Dendritic cell treated with granulocyte-macrophage colony-stimulating factor and Interleukin-4, amounts not matched to agents 40 ng/mL and 50 ng/mL, for 4 days (primary cell): ENCODE measurements around the gene NKRF.
"Not testable (repeated sequence)": the region's sequence is repeated elsewhere in the genome, so short reads cannot be mapped to it uniquely, and the experiment has no call there.

Source experiments
- H3K27ac Mint-ChIP-seq: one replicate; pipeline ENCODE4 v1.8.0; 2022; ENCODE audit warnings: mild to moderate bottlenecking, mixed read lengths
- H3K27me3 Mint-ChIP-seq: one replicate; pipeline ENCODE4 v1.8.0; 2022; ENCODE audit warnings: mild to moderate bottlenecking, mixed read lengths
- H3K36me3 Mint-ChIP-seq: one replicate; pipeline ENCODE4 v1.8.0; 2022; ENCODE audit warnings: low read depth, mixed read lengths
- H3K4me1 Mint-ChIP-seq: one replicate; pipeline ENCODE4 v1.8.0; 2022; ENCODE audit warnings: low read depth, mixed read lengths
- H3K4me3 Mint-ChIP-seq: one replicate; pipeline ENCODE4 v1.8.0; 2022; ENCODE audit warnings: mild to moderate bottlenecking, moderate library complexity, mixed read lengths
- H3K9me3 Mint-ChIP-seq: one replicate; pipeline ENCODE4 v1.8.0; 2022; ENCODE audit warnings: mixed read lengths
- intact Hi-C: fragments of 100-400 bp; cut with micrococcal nuclease; formaldehyde crosslinking; loops from one replicate; pipeline ENCODE4 v1.15.0; 2022

Gene NKRF

DNA sequence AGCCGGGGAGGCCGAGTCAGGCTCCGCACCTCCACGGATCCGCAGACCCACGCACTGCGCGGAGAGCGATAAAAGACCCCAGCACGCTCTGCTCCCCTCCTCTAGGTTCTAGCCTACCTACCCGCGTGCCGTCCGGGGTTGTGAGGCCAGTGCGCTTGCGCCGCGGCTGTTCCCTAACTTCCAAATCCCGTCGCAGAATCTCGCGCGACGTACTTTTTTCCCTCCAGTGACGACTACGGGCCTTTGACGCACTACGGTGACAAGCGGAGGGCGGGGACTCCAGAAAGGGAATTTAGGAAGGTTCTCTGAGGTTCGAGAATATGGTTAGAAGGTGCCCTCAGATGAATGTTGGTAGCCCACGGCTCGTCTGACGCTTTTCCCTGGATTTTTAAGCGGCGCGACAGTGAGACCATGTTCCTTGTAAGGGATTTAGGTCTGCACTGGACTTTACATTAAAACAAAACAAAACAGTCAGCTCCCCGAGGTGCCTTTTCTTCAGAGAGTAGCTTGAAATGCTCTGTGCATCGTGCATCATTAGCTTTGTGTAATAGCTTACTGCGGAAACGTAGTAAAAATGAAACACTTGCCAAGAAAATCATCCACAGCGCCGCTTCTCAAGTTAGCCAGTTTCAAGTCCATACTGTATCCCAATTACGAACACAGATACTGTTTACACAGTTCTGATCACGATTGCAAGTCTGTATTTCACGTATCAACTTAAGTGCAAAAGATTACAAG, at the start of gene NKRF:
Gene NKRF, minus strand, starts transcription at position 145 of the 738 bp plus-strand sequence.
- H3K9me3 Mint-ChIP-seq: no peaks in the 10 kb centered on the region
- peaks cover 4% of the 10 kb centered on the region for H3K36me3 Mint-ChIP-seq
- no peaks in the 10 kb centered on the region for H3K27me3 Mint-ChIP-seq
- H3K4me3 Mint-ChIP-seq: peak within 1 kb of the TSS; percentile 97
- intact Hi-C loops: loop anchor here (5.0 kb wide), 1 partner anchor 86 kb away; the partner anchor contains the start of gene SEPTIN6
- peaks cover 17% of the 10 kb centered on the region for H3K4me1 Mint-ChIP-seq
- peak within 1 kb of the TSS; percentile 86 for H3K27ac Mint-ChIP-seq

DNA sequence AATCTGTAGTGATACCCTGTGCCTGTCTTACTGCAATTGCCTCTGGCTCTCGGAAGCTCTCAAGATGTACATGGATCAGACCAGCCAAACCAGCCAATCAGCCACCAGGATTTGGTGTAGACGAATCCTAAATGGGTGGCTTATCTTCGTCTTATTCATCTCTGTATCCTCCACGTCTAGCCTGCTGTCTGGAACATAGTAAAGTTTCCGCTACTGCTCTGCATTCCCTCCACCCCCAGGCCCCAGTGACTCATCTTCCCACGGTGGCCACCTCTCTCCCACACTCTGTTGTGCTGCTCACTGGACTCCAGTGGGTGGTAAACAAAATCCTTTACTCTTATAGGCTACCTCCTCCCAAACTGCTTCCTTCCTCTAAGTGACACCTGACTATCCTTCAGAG, 48.9 kb upstream of the NKRF start:
- H3K36me3 Mint-ChIP-seq: peaks cover 77% of the 10 kb centered on the region
- no peaks in the 10 kb centered on the region for H3K9me3 Mint-ChIP-seq
- intact Hi-C loops: no loop called here
- no peak overlapping the region for H3K4me3 Mint-ChIP-seq
- H3K27me3 Mint-ChIP-seq: no peaks in the 10 kb centered on the region
- H3K27ac Mint-ChIP-seq: peak overlapping the region; percentile 28
- H3K4me1 Mint-ChIP-seq: peaks cover 13% of the 10 kb centered on the region

DNA sequence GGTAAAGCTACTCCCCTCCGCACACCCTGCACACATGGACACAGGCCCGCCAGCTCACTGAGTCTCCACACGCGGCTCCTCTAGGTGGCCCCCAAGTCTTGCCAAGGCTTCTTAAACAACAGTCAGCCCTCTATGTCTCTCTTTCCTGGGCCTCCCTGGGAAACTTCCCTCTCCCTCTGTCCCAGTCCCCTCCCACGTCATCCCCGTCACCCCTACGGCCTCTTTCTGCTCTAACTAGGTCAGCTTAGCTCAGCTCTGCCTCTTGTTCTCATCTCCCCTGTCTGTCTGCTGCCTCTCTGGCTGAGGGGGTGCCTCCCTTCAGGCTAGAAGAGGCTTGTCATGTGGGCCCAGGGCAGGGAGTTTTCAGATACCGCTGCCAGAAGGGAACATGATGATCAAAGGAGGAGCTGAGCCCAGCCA, 47.9 kb upstream of the NKRF start:
- Mint-ChIP-seq H3K9me3 (no peaks in the 10 kb centered on the region), H3K36me3 (peaks cover 74% of the 10 kb centered on the region), H3K4me1 (peaks cover 13% of the 10 kb centered on the region), H3K4me3 (no peak overlapping the region), H3K27ac (peak overlapping the region; percentile 38), H3K27me3 (no peaks in the 10 kb centered on the region)
- intact Hi-C loops: no loop called here

DNA sequence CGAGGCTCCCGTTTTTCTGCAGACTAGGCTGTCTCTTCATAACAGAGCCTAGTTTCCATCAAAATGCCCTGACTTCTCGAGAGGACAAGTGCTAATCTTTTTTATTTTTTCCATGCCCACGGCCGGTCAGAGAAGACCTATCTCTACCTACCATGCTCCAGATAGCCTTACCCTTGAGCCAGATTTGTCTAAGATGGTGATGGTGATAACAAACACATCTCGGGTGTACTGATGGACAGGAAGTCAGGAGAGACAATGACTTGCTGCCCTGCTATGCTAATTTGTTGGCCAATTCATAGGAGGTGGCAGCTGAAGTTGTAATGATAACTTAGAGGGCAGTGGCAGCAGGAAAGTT, 42.2 kb upstream of the NKRF start:
- Mint-ChIP-seq H3K27me3 (no peaks in the 10 kb centered on the region), H3K9me3 (no peaks in the 10 kb centered on the region), H3K4me1 (peaks cover 2% of the 10 kb centered on the region), H3K4me3 (no peak overlapping the region), H3K27ac (no peak overlapping the region), H3K36me3 (peaks cover 72% of the 10 kb centered on the region)
- intact Hi-C loops: no loop called here

DNA sequence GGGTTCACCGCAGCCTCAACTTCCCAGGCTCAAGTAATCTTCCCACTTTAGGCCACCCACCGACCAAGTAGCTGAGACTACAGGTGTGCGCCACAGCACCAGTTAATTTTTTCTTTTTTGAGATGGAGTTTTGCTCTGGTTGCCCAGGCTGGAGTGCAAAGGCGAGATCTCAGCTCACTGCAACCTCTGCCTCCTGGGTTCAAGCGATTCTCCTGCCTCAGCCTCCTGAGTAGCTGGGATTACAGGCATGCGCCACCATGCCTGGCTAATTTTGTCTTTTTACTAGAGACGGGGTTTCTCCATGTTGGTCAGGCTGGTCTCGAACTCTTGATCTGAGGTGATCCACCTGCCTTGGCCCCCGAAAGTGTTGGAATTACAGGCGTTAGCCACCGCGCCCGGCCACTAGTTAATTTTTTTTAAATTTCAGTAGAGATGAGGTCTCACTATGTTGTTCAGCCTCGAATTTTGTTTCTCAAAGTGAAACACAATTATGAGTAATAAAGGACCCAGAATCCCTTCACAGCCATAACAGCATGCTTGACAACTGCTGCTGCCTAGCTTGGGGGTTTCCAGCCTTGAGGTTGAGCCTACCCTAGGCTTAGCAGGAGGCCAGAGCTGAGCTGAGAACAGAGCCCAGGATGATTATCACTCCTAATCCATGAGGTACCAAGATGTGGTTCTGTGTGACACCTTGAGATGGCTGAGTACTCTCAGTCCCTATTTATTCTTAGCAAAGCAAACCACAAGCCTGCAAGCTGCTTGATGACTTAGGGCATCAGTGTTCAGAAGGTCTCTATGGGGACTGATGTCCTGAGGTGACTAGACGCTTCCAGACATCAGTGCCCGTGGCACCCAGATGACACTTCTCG, 41.6 kb upstream of the NKRF start:
- Mint-ChIP-seq H3K4me3 (no peak overlapping the region), H3K27me3 (no peaks in the 10 kb centered on the region), H3K9me3 (no peaks in the 10 kb centered on the region), H3K36me3 (peaks cover 72% of the 10 kb centered on the region), H3K27ac (no peak overlapping the region), H3K4me1 (peaks cover 8% of the 10 kb centered on the region)
- intact Hi-C loops: no loop called here

DNA sequence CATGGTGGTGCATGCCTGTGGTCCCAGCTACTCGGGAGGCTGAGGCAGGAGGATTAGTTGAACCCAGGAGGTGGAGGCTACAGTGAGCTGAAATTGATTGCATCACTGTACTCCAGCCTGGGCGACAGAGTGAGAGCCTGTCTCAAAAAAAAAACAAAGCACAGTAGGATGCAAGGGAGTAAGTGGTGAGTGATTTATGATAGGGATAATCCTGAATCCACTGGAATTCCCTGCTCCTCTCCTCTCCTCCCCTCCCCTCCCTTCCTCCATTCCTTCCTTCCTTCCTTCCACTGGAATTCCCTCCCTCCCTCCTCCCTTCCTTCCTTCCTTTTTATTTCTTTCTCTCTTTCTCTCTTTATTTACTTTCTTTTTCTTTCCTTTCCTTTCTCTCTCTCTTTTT, 40.9 kb upstream of the NKRF start:
- intact Hi-C loops: no loop called here
- Mint-ChIP-seq H3K36me3 (peaks cover 68% of the 10 kb centered on the region), H3K4me1 (peaks cover 12% of the 10 kb centered on the region), H3K27me3 (no peaks in the 10 kb centered on the region), H3K4me3 (no peak overlapping the region), H3K27ac (no peak overlapping the region), H3K9me3 (no peaks in the 10 kb centered on the region)

DNA sequence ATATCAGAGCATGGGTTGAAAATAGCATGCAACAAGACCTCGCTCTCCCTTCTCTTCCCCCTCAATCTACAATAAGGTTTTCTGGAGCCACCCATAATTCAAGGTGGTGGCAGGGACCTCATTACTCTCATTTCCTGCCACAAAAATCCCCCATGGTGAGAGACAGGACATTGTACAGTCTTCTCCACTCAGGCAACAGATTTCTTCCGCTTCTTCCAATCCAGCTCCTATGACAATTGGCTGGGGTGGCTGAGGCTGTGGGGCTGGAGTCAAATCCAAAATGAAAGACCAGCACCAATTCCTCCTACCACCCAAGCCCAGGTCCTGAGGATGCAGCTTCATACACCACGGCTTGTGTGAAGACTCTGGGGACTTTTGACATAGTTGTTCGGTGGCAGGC, 40.3 kb upstream of the NKRF start:
- Mint-ChIP-seq H3K27ac (no peak overlapping the region), H3K36me3 (peaks cover 65% of the 10 kb centered on the region), H3K4me1 (peaks cover 18% of the 10 kb centered on the region), H3K4me3 (no peak overlapping the region), H3K27me3 (no peaks in the 10 kb centered on the region), H3K9me3 (no peaks in the 10 kb centered on the region)
- intact Hi-C loops: no loop called here

DNA sequence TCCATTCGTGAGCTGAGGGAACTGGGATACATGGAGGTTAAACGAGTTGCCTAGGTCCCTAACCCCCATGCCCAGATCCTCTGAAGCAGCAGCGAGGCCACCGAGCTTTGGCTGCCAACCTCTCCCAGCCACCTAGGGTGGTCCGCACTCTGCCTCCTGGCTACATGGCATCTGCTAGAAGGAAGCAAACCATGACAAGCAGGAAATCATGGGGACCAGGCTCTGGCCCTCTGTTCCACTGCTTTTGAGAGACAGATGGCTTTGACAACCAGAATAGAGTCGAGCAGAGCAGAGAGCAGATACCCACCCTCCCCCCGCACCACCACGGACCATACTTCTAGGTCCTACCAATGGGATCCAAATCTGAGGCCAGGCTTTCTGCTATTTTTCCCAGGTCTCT, 37.5 kb upstream of the NKRF start:
- Mint-ChIP-seq H3K4me1 (peaks cover 41% of the 10 kb centered on the region), H3K9me3 (no peaks in the 10 kb centered on the region), H3K27me3 (no peaks in the 10 kb centered on the region), H3K4me3 (no peak overlapping the region), H3K27ac (no peak overlapping the region), H3K36me3 (peaks cover 65% of the 10 kb centered on the region)
- intact Hi-C loops: no loop called here

DNA sequence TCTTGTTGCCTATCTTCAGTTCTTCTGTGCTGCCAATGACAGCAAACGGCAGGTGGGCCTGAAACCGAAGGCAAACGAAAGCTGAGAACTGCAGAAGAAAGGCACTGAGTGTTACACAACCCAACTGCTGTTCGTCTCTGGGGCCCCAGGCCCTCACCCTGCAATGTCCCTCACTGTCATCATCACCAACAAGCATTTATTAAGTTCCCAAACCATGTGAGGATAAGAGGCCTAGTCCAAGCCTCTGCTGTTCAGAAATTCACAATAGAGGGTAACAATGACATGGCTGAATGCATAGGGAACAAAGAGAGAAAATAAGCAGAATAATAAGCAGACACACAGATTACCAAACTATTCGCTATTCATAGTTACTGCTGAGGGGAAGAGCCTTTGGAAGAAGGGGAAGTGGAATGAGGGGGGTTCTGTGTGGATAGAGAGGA, 34.5 kb upstream of the NKRF start:
- peaks cover 66% of the 10 kb centered on the region for H3K36me3 Mint-ChIP-seq
- no peak overlapping the region for H3K4me3 Mint-ChIP-seq
- peaks cover 58% of the 10 kb centered on the region for H3K4me1 Mint-ChIP-seq
- H3K27me3 Mint-ChIP-seq: no peaks in the 10 kb centered on the region
- H3K9me3 Mint-ChIP-seq: no peaks in the 10 kb centered on the region
- peak overlapping the region; percentile 80 for H3K27ac Mint-ChIP-seq
- intact Hi-C loops: no loop called here

DNA sequence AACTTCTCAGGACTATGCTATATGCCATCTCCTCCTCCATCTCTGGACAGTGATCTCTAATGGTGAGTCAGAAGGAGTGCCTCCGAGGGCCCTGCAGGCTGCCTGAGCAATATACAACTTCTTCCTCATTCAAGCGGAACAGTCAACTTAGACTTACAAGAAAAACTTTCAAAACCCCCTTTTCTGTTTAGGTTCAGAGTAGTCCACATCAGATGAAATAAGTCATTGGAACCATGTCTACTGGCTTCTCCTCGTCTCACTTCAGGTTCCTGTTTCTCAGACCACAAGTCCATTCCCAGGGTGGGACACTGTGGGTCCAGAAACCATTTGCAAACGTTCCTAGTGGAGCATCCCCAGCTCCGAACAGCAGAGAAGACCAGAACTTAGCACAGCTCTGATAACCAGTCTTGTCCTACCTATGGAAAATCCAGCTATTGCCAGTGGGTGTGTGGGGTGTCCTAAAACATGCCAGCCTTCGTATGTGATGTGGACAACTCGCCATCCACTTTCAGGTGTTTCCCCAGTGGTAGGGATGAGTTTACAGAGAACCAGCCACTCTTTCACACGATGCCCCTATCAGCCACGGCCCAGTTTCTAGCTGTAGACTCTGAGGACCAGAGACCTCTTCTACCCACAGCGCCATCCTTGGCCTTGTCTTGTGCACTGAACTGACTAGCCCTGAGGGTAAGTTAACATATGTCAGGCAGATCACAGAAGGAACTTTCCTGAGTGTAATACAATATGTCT, 32.7 kb upstream of the NKRF start:
- Mint-ChIP-seq H3K27me3 (no peaks in the 10 kb centered on the region), H3K36me3 (peaks cover 77% of the 10 kb centered on the region), H3K4me1 (peaks cover 68% of the 10 kb centered on the region), H3K9me3 (no peaks in the 10 kb centered on the region), H3K4me3 (no peak overlapping the region), H3K27ac (peak overlapping the region; percentile 59)
- intact Hi-C loops: no loop called here

DNA sequence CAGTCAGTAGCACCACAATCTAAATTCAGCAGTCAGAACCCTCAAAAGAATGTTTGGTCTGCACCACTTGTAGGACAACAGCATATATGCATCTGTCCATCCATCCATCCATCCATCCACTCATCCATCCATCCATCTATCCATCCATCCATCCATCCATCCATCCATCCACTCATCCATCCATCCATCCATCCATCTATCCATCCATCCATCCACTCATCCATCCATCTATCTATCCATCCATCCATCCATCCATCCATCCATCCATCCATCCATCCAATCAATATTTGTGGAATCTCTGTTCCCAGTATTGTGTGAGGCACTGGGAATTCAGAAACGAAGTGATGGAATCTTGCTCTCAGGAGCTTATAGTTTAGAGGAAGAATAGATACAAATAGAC, 31.2 kb upstream of the NKRF start:
- H3K36me3 Mint-ChIP-seq: peaks cover 78% of the 10 kb centered on the region
- H3K4me3 Mint-ChIP-seq, H3K9me3 Mint-ChIP-seq, H3K27me3 Mint-ChIP-seq, intact Hi-C loops: not testable (repeated sequence)
- H3K27ac Mint-ChIP-seq: peak overlapping the region; percentile 56
- H3K4me1 Mint-ChIP-seq: peaks cover 56% of the 10 kb centered on the region

DNA sequence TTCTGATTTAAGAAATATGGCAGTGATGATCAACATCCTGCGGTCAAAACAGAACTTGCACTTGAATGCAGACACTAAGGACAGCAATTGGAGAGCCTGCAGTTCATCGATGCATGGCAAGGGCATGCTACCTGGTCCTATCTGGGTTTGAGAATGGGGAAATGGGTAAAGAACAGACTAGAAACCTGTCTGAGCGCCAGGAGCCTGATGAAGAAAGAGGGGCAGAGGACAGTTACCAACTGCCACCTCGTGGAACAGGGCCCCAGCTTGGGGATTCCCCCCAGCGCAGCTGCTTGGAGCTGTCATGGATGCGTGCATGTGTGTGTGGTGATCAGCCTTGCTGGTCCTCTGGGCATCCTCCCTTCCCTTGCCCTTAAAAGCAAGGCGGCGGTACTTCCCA, 30.2 kb upstream of the NKRF start:
- Mint-ChIP-seq H3K4me1 (peaks cover 49% of the 10 kb centered on the region), H3K4me3 (no peak overlapping the region), H3K9me3 (no peaks in the 10 kb centered on the region), H3K27me3 (no peaks in the 10 kb centered on the region), H3K36me3 (peaks cover 85% of the 10 kb centered on the region), H3K27ac (no peak overlapping the region)
- intact Hi-C loops: no loop called here

DNA sequence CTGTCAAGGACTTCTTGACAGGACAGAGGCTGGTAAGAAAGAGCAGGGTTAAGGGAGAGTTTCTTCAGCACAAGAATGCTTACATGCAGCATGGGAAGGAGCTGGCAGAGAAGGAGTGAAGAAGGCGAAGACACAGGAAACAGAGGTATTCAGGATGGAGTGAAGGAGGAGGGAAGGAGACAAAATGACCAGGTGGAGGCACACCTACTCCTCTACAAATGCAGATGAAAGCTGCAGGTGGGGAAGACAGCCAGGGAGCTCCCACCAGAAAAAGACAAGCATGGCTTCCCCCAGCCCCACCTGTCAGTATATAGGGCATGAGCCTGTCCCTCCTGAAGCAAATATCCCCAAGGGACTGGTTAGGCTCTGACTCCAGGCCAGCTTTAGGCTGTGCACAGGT, 29.6 kb upstream of the NKRF start:
- intact Hi-C loops: no loop called here
- Mint-ChIP-seq H3K9me3 (no peaks in the 10 kb centered on the region), H3K27me3 (no peaks in the 10 kb centered on the region), H3K4me1 (peaks cover 43% of the 10 kb centered on the region), H3K27ac (no peak overlapping the region), H3K4me3 (no peak overlapping the region), H3K36me3 (peaks cover 90% of the 10 kb centered on the region)

DNA sequence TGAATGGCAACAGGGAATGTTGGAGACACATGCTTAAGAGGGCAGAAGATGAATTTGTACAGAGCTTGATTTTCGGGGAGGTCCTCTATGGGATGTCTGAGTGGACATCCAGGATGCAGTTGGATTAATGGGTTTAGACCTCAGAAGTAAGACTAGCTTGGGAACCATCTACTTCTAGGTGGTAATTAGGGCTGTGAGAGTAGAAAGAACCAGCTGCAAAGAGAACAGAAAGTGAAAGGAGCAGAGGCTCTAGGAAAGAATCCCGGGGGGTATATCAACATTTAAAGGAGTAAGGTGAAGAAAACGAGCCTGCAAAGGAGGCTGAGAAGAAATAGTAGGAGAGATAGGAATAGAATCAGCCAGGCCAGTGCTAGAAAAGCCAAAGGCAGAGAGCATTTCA, 29.0 kb upstream of the NKRF start:
- H3K27me3 Mint-ChIP-seq: no peaks in the 10 kb centered on the region
- H3K9me3 Mint-ChIP-seq: no peaks in the 10 kb centered on the region
- peaks cover 37% of the 10 kb centered on the region for H3K4me1 Mint-ChIP-seq
- intact Hi-C loops: no loop called here
- peaks cover 90% of the 10 kb centered on the region for H3K36me3 Mint-ChIP-seq
- H3K4me3 Mint-ChIP-seq: no peak overlapping the region
- H3K27ac Mint-ChIP-seq: peak overlapping the region; percentile 14
